GM10266 (cell line): ENCODE results near the gene PEAK1.

ENCODE experiments used
- DNase-seq: peaks from one replicate; pipeline ENCODE4 v3.0.0; 2012; ENCODE audit errors: extremely low spot score
- TF ChIP-seq, protein P1 (sequence below): IDR thresholded peaks from 2 replicates; pipeline ENCODE4 v1.5.1; 2012; ENCODE audit warnings: mild to moderate bottlenecking, low read depth; ENCODE audit not compliant: control insufficient read depth, insufficient read depth; ENCODE audit errors: missing control alignments

PEAK1 gene

GRCh38 chr15:77075528-77075927, 344.4 kb downstream of the PEAK1 start:
- DNase-seq: no peak
- TF ChIP-seq, protein P1, sequence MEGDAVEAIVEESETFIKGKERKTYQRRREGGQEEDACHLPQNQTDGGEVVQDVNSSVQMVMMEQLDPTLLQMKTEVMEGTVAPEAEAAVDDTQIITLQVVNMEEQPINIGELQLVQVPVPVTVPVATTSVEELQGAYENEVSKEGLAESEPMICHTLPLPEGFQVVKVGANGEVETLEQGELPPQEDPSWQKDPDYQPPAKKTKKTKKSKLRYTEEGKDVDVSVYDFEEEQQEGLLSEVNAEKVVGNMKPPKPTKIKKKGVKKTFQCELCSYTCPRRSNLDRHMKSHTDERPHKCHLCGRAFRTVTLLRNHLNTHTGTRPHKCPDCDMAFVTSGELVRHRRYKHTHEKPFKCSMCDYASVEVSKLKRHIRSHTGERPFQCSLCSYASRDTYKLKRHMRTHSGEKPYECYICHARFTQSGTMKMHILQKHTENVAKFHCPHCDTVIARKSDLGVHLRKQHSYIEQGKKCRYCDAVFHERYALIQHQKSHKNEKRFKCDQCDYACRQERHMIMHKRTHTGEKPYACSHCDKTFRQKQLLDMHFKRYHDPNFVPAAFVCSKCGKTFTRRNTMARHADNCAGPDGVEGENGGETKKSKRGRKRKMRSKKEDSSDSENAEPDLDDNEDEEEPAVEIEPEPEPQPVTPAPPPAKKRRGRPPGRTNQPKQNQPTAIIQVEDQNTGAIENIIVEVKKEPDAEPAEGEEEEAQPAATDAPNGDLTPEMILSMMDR: no peak

- TF ChIP-seq, protein P1: no peak
- no peak for DNase-seq
Observed at GRCh38 chr15:77074350-77074749, 345.6 kb downstream of the PEAK1 start.

DNA sequence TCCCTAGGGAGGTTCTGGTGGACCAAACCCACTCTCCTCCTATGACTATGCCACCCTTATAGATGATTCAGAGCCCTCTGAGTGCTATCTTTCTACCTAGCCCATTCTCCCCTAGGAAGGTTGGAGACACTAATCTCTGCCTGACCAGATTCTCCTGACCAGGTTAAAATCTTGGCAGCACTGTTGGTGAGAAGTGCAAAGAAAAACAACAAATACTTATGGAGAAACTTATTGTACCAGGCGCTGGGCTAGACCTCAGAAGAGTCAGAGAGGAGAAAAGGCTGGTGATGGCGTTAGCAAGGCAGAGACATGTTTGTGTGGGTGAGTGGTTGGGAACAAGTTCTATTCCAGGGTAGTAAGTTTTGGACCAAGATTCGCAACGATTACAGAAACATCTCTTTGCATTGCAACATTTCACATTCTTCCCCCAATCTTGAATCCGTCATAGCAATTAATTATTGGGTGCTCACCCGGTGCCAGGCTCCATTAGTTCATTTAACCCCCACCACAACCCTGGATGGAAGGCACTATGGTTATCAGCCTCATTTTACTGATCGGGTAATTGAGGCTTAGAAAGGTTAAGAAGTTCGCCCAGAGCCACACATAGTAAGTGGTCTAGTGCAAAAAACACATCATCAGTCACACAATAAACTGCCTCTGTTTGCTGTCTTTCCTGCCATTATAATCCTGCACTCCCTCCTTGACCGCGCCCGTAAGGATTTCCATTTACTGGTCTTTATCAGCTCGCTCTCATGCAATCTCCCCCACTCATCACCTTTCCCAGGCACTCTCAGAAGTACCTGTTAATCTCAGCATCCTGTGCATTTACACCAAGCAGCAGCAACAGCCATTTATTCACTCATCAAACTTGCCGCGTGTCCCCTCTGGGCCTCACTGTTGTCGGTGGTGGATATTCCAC, 348.3 kb downstream of the PEAK1 start:
- DNase-seq: no peak
- TF ChIP-seq, protein P1: no peak

DNA sequence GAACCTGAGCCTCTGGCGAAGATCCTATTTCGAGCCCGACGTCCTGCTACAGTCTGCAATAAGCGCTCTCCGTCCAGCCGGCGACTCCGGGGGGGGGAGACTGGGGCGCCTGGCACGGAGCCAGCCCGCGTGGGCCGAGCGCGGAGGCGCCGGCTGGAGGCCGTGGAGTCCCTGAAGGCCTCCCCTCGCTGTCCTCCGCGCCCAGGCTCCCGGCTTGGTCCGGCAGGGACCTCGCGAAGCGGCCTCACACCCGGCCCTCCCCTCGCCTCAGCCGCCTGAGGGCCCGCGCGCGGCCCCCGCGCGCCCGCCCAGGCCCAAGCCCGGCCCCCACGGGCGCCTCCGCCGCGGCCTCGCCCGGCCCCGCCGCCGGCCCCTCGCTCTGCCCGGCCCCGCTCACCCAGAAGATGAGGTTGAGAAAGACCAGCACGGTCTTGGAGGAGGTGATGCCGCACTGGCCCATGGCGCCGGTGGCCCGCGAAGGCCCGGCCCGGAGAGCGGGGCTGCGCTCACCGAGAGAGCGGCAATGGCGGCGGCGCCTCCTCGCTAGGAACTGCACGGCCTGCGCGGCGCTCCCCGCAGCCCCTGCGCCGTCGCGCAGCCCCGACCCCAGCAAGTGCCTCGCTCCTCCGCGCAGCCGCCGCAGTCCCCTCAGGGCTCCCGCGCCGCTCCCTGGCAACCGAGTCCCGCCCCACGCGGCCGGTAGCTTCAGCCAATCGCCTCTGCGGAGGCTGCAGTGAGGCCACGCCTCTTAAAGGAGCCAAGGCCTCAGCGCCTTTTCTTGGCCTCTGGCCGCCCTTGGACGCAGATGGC, 349.2 kb downstream of the PEAK1 start, which contains the start of gene TSPAN3:
Gene TSPAN3 (minus strand): TSS at position 615 of the 810 bp plus-strand sequence. CDS start 155 bp downstream, at position 460.
- TF ChIP-seq, protein P1: no peak
- DNase-seq: peak; percentile 94

- no peak for DNase-seq
- TF ChIP-seq, protein P1: no peak
Observed at GRCh38 chr15:77070180-77070494, 349.8 kb downstream of the PEAK1 start.

DNA sequence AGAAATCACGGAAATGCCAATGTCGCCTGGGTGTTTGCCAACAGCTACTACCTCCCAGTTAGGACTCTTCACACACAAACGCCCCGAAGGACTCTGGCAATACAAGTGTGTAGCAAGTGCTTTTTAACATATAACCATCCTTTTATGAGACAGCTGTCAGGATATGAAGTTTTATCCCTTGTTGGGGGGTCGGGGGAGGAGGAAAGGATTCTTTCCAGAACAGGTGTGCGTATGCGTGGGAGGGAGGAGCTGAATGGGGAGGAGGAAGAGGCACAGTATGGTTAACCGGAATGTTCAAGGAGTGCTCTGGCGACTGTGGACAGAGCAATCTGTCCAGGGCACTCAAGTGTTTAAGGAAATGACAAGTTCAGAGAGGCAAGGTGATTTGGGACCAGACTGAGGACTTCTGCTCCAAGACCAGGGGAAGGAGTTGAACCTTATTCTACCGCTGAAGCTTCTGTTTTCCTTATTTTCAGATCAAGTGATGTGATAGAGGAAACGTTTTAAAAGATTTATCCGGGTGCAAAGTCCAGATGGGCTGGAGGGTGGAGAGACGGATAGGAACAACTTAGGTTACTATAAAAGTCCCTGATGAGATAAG, 350.3 kb downstream of the PEAK1 start:
- TF ChIP-seq, protein P1: no peak
- DNase-seq: no peak

DNA sequence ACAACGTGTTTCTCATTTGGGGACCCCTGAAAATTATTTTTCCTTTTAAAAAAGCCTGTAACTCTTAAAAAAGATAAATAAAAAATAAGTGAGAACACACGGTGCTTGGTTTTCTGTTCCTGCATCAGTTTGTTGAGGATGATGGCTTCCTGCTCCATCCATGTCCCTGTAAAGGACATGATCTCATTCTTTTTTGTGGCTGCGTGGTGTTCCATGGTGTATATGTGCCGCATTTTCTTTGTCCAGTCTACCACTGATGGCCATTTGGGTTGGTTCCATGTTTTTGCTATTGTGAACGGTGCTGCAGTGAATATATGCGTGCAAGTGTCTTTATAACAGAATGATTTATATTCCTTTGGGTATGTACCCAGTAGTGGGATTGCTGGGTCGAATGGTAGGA, 351.3 kb downstream of the PEAK1 start:
- no peak for DNase-seq
- TF ChIP-seq, protein P1: no peak
